SK-N-SH (cell line): ENCODE results near the gene SLC1A1. TPM values are rescaled to one million over a fixed set of nuclear protein-coding genes. Genes with fewer than 3 reads are reported as not detected.

ENCODE experiments used
- CTCF ChIA-PET: fragments of 300-600, 350-600 bp; formaldehyde crosslinking; extraction: SDS; loops from one replicate; lab custom pipeline; 2021; lab: Yijun Ruan, JAX
- POLR2A ChIA-PET: fragments of 350-600 bp; sonication (Branson Sonifier 250); formaldehyde crosslinking; extraction: SDS; loops from one replicate; lab custom pipeline; 2020; ENCODE audit warnings: antibody characterized with exemption, inconsistent platforms; lab: Yijun Ruan, JAX
- DNase-seq: peaks from one replicate; pipeline ENCODE4 v3.0.0; 2012
- H2AFZ ChIP-seq: fragments of 200-600 bp; sonication (generic); 2 replicates; pipeline ENCODE4 v1.8.1; 2016; ENCODE audit warnings: antibody characterized with exemption, mild to moderate bottlenecking, low read depth
- H3F3A ChIP-seq: fragments of 200-600 bp; sonication (generic); replicated peaks from 2 replicates; pipeline ENCODE3; 2016; ENCODE audit warnings: antibody characterized with exemption, mild to moderate bottlenecking; ENCODE audit not compliant: insufficient read depth
- H3K27ac ChIP-seq, 2 experiments: fragments of 200-500 bp in 1 of 2; fragments of 200-600 bp in 1 of 2; sonication (Bioruptor generic) in 1 of 2; sonication (generic), shearing (Covaris generic) in 1 of 2; 2 replicates each; pipeline versions ENCODE4 v1.5.1 to v1.6.1; 2014 to 2016; ENCODE audit warnings: low read depth in 2 of 2, inconsistent platforms in 1 of 2, low read length in 1 of 2, mild to moderate bottlenecking in 1 of 2, mixed read lengths in 1 of 2
- H3K27me3 ChIP-seq: fragments of 200-600 bp; sonication (generic), shearing (Covaris generic); 2 replicates; pipeline ENCODE4 v1.6.1; 2016; ENCODE audit warnings: mixed run types; ENCODE audit not compliant: insufficient read depth
- H3K36me3 ChIP-seq, 2 experiments: fragments of 200-500 bp in 1 of 2; fragments of 200-600 bp in 1 of 2; sonication (Bioruptor generic) in 1 of 2; sonication (generic) in 1 of 2; replicated peaks in 1 of 2; 2 replicates each; pipeline versions ENCODE3 to v1.5.1; 2014 to 2016; ENCODE audit warnings: low read length in 1 of 2, mild to moderate bottlenecking in 1 of 2; ENCODE audit not compliant: insufficient read depth in 2 of 2, control insufficient read depth in 1 of 2
- H3K4me1 ChIP-seq, 2 experiments: fragments of 200-500 bp in 1 of 2; fragments of 200-600 bp in 1 of 2; sonication (Bioruptor generic) in 1 of 2; sonication (generic), shearing (Covaris generic) in 1 of 2; 2 replicates each; pipeline versions ENCODE4 v1.5.1 to v1.6.1; 2014 to 2016; ENCODE audit warnings: low read depth in 1 of 2, low read length in 1 of 2, mixed run types in 1 of 2; ENCODE audit not compliant: insufficient read depth in 2 of 2, control insufficient read depth in 1 of 2
- H3K4me2 ChIP-seq: fragments of 200-600 bp; sonication (generic), shearing (Covaris generic); 2 replicates; pipeline ENCODE4 v1.6.1; 2017; ENCODE audit warnings: mixed run types
- H3K4me3 ChIP-seq, 2 experiments: fragments of 200-500 bp in 1 of 2; fragments of 200-600 bp in 1 of 2; sonication (Bioruptor generic) in 1 of 2; sonication (generic), shearing (Covaris generic) in 1 of 2; 2 replicates each; pipeline versions ENCODE4 v1.5.1 to v1.8.1; 2014 to 2016; ENCODE audit warnings: low read depth in 2 of 2, inconsistent platforms in 1 of 2, low read length in 1 of 2, mild to moderate bottlenecking in 1 of 2, mixed read lengths in 1 of 2, moderate library complexity in 1 of 2
- H3K79me2 ChIP-seq: fragments of 200-600 bp; sonication (generic); 2 replicates; pipeline ENCODE4 v1.8.1; 2017; ENCODE audit warnings: mild to moderate bottlenecking; ENCODE audit not compliant: insufficient read depth
- H3K9ac ChIP-seq: fragments of 200-600 bp; sonication (generic); 2 replicates; pipeline ENCODE4 v1.6.1; 2017; ENCODE audit warnings: mixed run types
- H3K9me2 ChIP-seq: fragments of 200-600 bp; sonication (generic); 2 replicates; pipeline ENCODE4 v1.6.1; 2017; ENCODE audit warnings: mixed run types
- H3K9me3 ChIP-seq: fragments of 200-600 bp; sonication (generic); 2 replicates; pipeline ENCODE4 v1.6.1; 2017; ENCODE audit warnings: mixed run types, mild to moderate bottlenecking, moderate library complexity
- H4K20me1 ChIP-seq: fragments of 200-600 bp; sonication (generic); 2 replicates; pipeline ENCODE4 v1.6.1; 2017; ENCODE audit warnings: mild to moderate bottlenecking, mixed run types; ENCODE audit not compliant: insufficient read depth
- CHD2 ChIP-seq: fragments of 150-350 bp; IDR thresholded peaks from 2 replicates; pipeline ENCODE4 v1.6.1; 2018; ENCODE audit warnings: low read length; ENCODE audit not compliant: partially characterized antibody
- CTCF ChIP-seq: fragments of 200-600 bp; sonication (generic); IDR thresholded peaks from 2 replicates; pipeline ENCODE4 v1.6.1; 2017; ENCODE audit warnings: antibody characterized with exemption, mild to moderate bottlenecking, moderate library complexity
- EZH2phosphoT487 ChIP-seq: fragments of 200-600 bp; sonication (generic); IDR thresholded peaks from 2 replicates; pipeline ENCODE4 v1.6.1; 2017; ENCODE audit warnings: low read depth, mixed run types, mild to moderate bottlenecking, antibody characterized with exemption, moderate library complexity, borderline replicate concordance
- FOSL2 ChIP-seq: IDR thresholded peaks from 2 replicates; pipeline ENCODE4 v1.4.0; 2012; ENCODE audit warnings: low read depth, mild to moderate bottlenecking, moderate library complexity, borderline replicate concordance
- GABPA ChIP-seq: IDR thresholded peaks from 2 replicates; pipeline ENCODE4 v1.4.0; 2012; ENCODE audit warnings: low read depth, mild to moderate bottlenecking
- IRF3 ChIP-seq: fragments of 150-350 bp; IDR thresholded peaks from 2 replicates; pipeline ENCODE4 v1.6.1; 2016; ENCODE audit warnings: mild to moderate bottlenecking, low read depth, low read length
- JUND ChIP-seq: IDR thresholded peaks from 2 replicates; pipeline ENCODE4 v1.4.0; 2012
- MAX ChIP-seq: IDR thresholded peaks from 2 replicates; pipeline ENCODE4 v1.4.0; 2012; ENCODE audit warnings: low read depth
- MXI1 ChIP-seq: IDR thresholded peaks from 2 replicates; pipeline ENCODE4 v1.6.1; 2012; ENCODE audit warnings: mild to moderate bottlenecking, low read depth, low read length, improper control_type of control experiment
- NFIC ChIP-seq: IDR thresholded peaks from 2 replicates; pipeline ENCODE4 v1.4.0; 2012; ENCODE audit warnings: borderline replicate concordance
- NRF1 ChIP-seq: IDR thresholded peaks from 2 replicates; pipeline ENCODE4 v1.6.1; 2012; ENCODE audit warnings: low read depth, mild to moderate bottlenecking, low read length
- PBX3 ChIP-seq: IDR thresholded peaks from 2 replicates; pipeline ENCODE4; 2012
- REST ChIP-seq: IDR thresholded peaks from 2 replicates; pipeline ENCODE4 v1.6.1; 2012; ENCODE audit warnings: mild to moderate bottlenecking, low read depth, low read length, moderate library complexity
- RXRA ChIP-seq: IDR thresholded peaks from 2 replicates; pipeline ENCODE4 v1.4.0; 2012; ENCODE audit warnings: low read depth, mild to moderate bottlenecking, borderline replicate concordance
- TAF1 ChIP-seq: IDR thresholded peaks from 2 replicates; pipeline ENCODE4 v1.6.1; 2012; ENCODE audit warnings: low read depth, mild to moderate bottlenecking, low read length, moderate library complexity, borderline replicate concordance
- TCF12 ChIP-seq: IDR thresholded peaks from 2 replicates; pipeline ENCODE4 v1.4.0; 2012
- TEAD4 ChIP-seq: IDR thresholded peaks from 2 replicates; pipeline ENCODE4 v1.4.0; 2012; ENCODE audit warnings: mild to moderate bottlenecking, borderline replicate concordance; ENCODE audit not compliant: insufficient read depth
- USF1 ChIP-seq: IDR thresholded peaks from 2 replicates; pipeline ENCODE4 v1.4.0; 2012; ENCODE audit warnings: low read depth, borderline replicate concordance
- USF2 ChIP-seq: fragments of 150-350 bp; IDR thresholded peaks from 2 replicates; pipeline ENCODE4 v1.6.1; 2017; ENCODE audit warnings: antibody characterized with exemption, low read length, low read depth, borderline replicate concordance
- YY1 ChIP-seq: IDR thresholded peaks from 2 replicates; pipeline ENCODE4 v1.4.0; 2012; ENCODE audit warnings: low read depth, mild to moderate bottlenecking
- WGBS: methylation state at CpG from one replicate; pipeline ENCODE4 v1.1.6; 2017; ENCODE audit warnings: low lambda C conversion rate; 5-methylcytosine and 5-hydroxymethylcytosine counted together
- polyA plus RNA-seq, 3 experiments: library from polyadenylated mRNA; depleted of rRNA; stranded (reverse); fragments of >200 nt; gene quantifications; 2 replicates each; pipeline ENCODE4 v1.2.3, GENCODE V29; 2012

SLC1A1 gene
- polyA plus RNA-seq, 1 of the 3 experiments (the other 2 are of a cell fraction), result 0.23 TPM

GRCh38 chr9:4506490-4506889 lies 16.2 kb downstream of the SLC1A1 start:
- Histone ChIP-seq H3K79me2 (no peaks in the 10 kb centered on the region), H3K9ac (no peak overlapping the region), H3F3A (peaks cover 11% of the 10 kb centered on the region), H3K4me1 (peaks cover 0 to 6% of the 10 kb centered on the region in 2 experiments; a peak in 2 of 4 replicates), H4K20me1 (no peaks in the 10 kb centered on the region), H2AFZ (no peak overlapping the region), H3K9me2 (no peaks in the 10 kb centered on the region), H3K4me2 (no peak overlapping the region), H3K36me3 (no peaks in the 10 kb centered on the region), H3K27me3 (no peaks in the 10 kb centered on the region), H3K27ac (no peak overlapping the region), H3K4me3 (no peak overlapping the region), H3K9me3 (no peaks in the 10 kb centered on the region)
- TF ChIP-seq JUND (no peak), CHD2 (no peak), PBX3 (no peak), MAX (no peak), TAF1 (no peak), MXI1 (no peak), GABPA (no peak), YY1 (no peak), USF2 (no peak), TEAD4 (no peak), EZH2phosphoT487 (no peak), NFIC (no peak), FOSL2 (no peak), TCF12 (no peak), NRF1 (no peak), CTCF (no peak), REST (no peak), IRF3 (no peak), RXRA (no peak), USF1 (no peak)
- DNase-seq, result no peak
- POLR2A ChIA-PET, result no interaction called here
- 69% methylated on average over 1 of the region's 1 CpG for WGBS
- CTCF ChIA-PET, result no interaction called here
